KG1 (cell line): ENCODE results near the gene VRTN.

Experiments used
- DNase-seq: peaks from one replicate; lab custom pipeline; 2025; lab: John Stamatoyannopoulos, UW

Gene VRTN

DNA sequence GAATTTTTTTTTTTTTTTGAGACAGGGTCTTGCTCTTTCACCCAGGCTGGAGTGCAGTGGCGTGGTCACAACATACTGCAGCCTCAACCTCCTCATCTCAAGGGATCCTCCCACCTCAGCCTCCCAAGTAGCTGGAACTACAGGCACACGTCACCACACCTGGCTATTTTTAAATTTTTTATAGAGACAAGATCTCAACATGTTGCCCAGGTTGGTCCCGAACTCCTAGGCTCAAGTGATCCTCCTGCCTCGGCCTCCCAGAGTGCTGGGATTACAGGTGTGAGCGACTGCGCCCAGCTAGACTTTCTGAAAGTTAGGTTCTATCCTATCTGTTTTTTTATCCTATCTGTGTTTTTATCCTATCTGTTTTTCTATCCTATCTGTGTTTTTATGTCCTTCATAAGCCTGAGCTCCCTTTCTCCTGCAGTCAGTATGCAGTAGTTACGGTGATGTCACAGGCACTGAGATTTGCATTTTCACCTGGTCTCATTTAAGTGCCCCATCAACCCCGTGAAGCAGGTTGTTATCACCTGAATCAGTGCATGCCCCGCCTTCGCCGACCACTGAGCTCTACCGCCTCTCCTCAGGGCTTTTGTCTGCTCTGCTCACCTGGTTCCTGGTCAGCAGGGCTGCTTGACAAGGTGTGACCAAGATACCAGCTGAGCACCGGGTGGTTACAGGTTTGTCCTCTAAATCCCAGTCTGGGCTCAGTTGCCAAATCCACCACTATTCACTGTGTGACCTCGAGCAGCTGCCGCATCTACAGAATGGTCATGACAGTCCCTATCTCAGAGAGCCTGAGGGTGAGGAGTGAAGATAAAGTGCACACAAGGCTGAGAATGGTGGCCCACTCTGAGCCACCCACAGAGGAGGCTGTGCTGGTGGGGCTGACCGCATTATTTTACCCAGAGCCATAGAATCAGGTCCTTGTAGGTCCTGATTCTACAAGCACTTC is 44.6 kb downstream of the VRTN start:
- DNase-seq = no peak

DNA sequence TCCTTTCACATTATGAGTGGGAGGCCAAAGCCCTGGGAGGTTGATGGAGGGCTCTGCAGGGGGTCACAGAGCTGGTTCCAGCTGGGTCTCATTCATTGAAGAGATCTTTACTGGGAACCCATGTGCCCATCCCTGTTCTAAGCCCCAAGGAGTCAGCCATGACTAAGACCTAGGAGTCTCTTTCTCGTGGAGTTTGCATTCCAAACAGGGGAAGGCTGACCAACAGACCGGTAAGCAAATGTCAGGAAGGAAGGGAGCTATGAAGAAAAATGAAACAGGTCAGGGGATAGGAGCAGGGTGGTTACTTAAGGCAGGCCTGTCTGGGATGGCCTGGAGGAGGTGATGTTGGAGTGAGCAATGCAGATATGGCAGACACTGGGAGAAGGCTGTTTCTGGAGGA is 46.3 kb downstream of the VRTN start:
- DNase-seq = no peak

DNA sequence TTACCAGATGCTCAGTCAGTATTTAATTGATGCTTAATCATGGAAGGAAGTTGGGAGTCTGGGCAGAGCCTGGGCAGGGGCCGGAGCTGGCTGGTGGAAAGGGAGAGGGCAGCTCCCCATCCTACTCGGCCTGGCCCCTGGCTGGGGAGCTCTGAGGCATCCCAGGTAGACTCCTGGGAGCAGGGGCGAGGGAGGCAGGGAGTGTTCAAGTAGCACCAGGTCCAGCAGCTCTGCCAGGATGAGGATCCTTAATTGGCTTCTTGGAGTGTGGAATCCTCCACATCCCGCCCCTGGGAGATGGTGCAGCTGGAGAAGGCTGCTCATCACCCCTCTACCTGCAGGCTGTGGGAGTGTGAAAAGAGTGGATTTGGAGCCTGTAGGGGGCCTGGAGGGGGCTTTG is 46.8 kb downstream of the VRTN start:
- no peak for DNase-seq

DNA sequence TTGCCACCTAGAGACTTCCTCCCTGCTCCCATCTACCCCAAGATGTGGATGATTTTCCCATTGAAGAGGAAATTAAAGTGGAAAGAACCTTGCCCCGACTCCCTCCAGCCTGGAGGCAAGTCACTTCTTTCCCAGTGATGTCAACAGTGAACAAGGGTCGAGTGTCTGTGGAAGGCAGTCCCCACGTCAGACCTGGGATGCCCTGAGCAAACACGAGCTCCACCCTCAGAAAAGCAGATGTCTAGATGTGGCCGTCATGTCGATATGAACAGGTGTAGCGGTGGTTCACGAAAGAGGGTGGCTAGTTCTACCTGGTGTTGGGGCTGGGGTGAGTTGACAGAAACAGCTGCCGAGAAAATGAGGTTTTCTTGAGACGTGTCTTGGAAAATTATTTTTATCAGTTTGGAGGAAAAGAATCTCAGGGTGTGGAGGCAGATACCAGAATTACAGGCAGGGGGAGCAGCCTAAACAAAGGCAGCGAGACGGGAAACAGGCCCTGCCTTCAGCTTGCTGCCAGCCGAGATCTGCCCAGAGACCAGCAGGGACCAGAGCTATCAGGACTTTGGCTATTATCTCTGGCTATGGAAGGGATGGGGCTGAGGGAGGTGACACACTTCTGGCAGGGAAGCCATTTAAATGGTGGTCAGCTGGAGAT is 51.9 kb downstream of the VRTN start:
- DNase-seq = no peak

DNA sequence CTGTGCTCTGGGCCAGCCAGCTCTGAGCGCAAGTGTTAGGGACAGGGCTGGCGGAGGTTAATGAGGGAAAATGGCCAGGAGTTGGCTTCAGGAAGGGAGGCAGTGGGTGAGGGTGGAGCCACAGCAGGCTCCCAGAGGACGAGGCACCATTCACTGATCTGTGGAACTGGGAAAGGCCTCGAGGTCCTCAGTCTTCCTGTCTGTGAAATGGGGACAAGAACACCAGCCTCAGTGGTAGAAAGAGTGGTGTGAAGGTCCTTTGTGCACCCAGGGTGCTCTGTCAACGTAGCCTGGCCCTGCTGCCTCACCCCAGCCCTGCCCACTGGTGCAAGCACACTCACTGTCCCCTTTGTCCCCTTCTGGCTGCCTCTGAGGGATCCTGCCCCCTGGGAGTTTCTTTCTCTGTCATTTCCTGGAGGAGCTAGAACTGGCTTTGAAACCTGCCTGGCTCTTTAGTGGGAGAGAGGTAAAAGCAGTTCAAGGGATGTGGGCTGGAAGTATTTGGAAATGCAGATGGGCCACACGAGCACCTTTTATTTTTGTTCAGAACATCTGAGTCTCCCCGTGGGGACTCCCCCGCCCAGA is 52.7 kb downstream of the VRTN start:
- DNase-seq = no peak

DNA sequence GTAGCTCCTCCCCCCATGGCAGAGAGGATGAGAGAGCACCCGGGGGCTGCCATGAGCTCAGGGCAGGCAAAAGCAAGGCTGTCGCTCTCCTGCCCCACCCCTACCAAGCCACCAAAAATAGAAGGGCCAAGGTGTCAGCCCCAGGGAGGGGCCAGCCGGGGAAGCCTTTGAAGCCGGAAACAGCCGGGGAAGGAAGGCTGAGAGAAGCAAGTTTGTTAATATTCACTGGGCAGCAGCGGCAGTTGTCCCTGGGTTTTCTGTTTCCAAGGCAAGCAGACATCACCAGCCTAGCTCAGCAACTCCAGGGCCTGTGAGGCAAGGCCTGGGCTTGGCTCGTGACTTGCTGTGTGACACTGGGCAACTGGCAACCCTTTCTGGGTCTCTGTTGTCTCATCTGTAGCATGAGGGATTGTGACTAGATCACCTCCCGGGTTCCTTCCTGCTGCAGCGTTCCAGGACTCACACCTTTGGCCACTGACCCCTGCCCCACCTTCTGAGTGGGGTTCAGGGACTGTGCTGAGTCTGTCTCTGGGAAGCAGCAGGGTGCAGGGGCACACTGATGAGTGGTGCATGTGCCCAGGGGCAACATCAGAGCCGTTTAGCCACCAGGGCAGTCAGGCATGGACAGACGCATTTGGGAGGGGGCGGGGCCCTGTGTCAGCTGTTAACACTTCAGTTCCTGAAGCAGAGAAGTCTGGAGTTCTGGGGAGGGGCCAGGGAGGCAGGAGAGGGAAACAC is 53.4 kb downstream of the VRTN start:
- no peak for DNase-seq

DNA sequence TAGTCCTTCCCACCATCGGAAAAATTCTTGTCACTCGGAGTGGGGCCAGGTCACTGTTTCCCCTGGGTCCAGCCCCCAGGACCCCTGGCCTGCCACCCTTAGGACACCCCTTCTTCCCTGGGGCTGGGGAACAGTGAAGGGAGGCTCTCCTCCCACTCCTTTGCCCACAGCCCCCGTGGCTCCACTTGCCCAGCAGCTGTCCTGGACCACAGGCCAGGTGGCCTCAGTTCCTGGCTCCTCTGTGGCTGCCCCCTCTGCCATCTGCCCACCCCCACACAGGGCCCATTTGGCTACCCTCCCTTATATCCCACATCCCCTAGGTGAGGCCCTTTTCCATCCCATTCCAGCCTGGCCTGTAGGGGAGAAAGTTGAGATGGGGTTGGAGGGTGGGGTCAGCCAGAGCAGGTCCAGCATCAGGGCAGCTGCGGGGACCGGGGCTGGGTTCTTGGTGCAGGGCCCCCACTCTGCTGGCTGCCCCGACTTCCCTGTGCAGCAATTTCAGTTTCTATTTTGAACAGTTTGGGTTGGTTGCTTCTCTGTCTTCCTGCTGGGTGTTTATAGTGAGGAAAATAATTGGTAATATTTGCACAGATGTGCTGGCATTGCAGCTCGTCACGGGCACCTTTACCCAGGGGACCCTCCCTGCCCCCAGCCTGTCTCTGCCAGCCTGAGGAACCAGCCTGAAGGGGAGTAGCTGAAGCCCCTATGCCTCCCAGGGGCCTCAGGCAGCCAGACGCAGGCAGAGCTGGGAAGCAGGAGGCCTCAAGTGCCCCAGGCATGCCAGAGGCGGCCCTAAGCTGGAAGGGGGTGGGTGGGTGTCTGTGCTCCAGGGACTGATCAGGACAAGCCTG is 54.4 kb downstream of the VRTN start:
- DNase-seq = no peak

DNA sequence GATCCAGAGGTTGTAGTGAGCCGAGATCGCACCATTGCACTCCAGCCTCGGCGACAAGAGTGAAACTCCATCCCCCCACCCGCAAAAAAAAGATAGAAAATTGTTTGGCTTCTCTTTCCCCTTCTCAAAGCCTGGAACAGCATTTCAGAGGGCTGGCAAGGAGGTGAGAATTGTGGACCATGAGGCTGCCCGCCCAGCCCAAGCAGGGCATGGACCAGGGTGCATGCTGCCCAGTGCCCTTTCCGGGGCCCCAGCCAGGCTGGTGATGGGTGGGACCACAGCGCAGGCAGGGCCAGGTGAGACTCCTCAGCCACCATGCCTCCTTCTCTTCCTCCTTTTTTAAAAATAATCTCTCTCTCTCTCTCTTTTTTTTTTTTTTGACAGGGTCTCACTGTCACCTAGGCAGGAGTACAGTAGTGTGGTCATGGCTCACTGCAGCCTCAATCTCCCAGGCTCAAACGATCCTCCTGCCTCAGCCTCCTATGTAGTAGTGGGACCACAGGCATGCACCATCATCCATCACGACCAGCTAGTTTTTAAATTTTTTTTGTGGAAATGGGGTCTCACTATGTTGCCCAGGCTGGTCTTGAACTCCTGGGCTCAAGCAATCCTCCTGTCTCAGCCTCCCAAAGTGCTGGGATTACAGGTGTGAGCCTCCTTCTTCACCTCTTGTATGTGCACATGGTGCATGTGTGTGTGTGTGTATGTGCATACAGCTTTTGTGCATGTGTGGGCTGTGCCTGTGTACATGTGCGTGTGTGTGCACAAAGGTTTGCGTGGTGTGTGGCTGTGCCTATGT is 55.5 kb downstream of the VRTN start:
- no peak for DNase-seq

DNA sequence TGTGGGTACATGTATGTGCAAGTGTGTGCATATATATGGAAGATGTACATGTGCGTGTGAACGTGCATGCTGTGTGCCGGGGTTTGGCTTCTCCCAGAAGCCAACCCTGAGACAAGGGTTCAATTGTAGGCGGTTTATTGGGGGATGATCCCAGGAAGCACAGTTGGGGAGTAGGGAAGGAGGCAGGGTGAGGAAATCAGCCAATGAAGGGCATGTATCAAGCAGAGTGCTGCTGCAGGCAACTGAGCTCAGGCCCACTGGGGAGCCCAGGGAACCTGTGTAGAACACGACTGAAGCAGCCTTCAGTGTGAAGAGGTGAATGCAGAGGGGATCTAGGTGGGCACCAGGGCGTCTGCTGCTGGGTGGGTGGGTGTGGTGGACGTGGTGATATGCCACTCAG is 56.2 kb downstream of the VRTN start:
- DNase-seq = no peak

DNA sequence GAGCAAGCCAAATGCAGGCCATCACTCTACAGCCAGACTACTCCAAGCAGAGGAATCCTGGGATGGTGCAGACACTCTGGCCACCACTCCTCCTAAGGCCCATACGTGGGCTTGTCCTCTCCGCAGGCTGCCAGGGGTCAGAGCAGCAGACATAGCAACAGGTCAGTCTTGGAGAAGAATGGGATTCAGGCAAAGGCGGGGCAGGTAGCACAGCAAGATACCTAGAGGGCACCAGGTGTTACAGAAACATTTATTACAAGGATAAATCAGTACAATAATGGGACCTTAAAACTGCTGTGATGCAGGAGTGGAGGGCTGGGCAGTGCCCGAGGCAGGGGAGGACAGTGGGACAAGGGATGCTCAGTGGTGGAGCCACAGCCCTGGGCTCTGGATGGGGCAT is 57.4 kb downstream of the VRTN start:
- DNase-seq = no peak

DNA sequence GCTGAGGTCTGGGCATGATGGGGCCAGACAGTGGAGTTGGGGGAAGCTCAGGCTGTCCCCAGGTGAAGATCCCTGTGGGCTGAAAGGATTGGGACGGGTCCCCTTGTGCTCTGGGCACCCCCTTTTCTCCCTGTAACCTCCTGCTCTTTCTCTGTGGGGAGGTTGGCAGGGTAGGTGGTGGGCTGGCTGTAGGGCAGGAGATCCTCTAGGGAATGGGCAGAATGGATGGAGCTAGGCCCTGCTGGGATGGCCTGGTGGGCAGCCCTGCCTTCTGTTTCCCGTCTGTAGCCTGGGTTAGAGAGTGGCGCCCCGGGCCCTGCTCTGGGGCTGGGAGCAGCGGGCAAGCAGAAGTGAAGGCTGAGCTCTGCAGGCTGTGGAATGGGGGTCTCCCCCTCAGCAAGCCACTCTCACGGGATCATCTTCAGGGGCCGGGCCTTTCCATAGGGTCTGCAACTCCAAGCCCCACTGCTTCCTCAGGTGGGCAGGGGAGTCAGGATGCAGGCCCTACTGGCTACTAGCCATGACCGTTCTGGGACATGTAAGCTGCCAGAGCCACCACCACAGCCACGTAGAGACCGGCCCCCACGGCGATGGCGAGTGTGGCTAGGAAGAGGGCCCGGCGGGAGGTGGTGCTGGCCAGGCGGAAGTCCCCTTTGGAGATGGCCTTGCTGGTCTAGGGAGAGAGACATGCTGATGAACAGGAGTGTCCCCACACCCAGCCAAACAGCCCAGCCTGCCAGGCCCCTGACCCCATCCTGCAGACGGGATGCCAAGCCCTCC is 58.9 kb downstream of the VRTN start:
- DNase-seq = no peak

DNA sequence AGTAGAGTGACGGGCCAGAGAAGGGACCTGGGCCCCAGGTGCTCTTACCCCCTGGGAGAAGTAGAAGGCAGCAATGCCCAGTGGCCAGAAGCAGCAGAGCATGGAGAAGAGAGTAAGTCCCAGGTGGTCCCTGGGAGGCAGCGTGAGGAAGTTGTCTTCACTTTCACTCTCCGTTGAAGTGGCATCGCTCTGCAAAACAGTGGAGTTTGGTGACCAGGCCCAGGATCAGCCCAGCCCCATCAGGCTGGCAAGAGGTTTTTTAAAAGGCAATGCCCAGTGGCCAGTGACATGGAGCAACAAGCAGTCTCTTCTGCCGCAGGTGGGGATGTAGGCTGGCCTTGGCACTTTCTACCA is 59.5 kb downstream of the VRTN start:
- DNase-seq = no peak

DNA sequence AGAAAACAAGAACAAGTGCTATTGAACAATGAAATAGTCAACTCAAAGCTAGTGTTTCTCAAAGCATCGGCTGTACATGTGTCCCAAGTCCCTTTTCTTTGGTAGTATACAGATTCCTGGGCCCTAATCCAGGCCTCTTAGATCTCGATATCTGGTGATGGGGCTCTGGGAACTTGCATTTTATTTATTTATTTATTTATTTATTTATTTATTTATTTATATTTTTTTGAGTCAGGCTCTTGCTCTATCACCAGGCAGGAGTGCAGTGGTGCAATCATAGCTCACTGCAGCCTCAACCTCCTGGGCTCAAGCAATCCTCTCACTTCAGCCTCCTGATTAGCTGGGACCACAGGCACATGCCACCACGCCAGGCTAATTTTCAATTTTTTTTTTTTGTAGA is 60.6 kb downstream of the VRTN start:
- DNase-seq = no peak

DNA sequence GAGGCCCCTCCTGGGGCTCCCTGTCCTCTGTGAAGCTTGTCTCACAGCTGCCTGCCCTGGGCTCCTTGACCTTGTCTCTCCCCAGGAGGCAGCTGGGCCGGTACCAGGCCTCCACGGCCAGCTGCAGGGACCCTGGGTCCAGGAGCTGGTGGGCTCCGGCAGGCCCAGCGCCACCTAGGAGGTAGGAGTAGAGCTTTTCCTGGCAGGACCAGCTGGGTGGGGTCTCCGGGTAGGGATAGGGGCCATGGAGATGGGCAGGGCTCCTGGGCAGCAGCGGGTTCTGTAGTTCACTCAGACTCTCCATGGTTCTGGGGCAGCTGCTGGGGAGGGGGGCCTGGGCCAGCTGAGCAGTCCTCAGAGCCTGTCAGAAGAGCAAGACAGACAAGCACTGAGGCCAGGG is 61.2 kb downstream of the VRTN start:
- no peak for DNase-seq
